Stimulated activated CD8-positive, alpha-beta memory T cell treated with anti-CD3 and anti-CD28 coated beads, Interleukin-2, amount 100 ng/mL, for 1 hour (primary cell): Measurements from ENCODE around the gene PRRT3.
"Not testable (repeated sequence)": the region's sequence is repeated elsewhere in the genome, so short reads cannot be mapped to it uniquely, and the experiment has no call there.

Source experiments
- DNase-seq, 2 donors: peaks; one replicate each; pipeline ENCODE4 v3.0.0-alpha.2; 2020; ENCODE audit warnings: low read depth in 2 of 2

The PRRT3 gene

GRCh38 chr3:9918261-9919038, 33.8 kb downstream of the PRRT3 start:
- DNase-seq, result no peak

DNA sequence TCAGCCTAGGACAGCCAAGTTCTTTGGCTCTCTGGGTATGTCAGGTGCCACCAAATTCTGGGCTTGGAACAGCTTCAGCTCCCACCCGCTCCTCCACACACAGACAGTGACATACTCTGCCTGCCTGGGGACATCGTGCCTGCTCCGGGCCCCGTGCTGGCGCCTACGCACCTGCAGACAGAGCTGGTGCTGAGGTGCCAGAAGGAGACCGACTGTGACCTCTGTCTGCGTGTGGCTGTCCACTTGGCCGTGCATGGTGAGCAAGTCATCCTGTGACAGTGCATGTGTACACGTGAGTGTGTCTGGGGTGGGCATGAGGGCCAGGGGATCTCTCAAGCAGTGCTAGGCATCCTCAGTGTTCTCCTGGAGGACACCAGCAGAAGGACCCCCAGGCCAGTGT, 34.4 kb downstream of the PRRT3 start:
- no peak for DNase-seq

- no peak for DNase-seq
Observed at GRCh38 chr3:9916734-9917680, 35.2 kb downstream of the PRRT3 start, which contains the start of gene IL17RC. IL17RC (plus strand) TSS chr3:9917098; CDS start chr3:9917316, 218 bp downstream.

- no peak for DNase-seq
Observed at GRCh38 chr3:9916346-9916733, 35.9 kb downstream of the PRRT3 start.

GRCh38 chr3:9915254-9916141, 36.7 kb downstream of the PRRT3 start:
- no peak for DNase-seq

- DNase-seq, result no peak
Observed at GRCh38 chr3:9914559-9915253, 37.5 kb downstream of the PRRT3 start.

DNA sequence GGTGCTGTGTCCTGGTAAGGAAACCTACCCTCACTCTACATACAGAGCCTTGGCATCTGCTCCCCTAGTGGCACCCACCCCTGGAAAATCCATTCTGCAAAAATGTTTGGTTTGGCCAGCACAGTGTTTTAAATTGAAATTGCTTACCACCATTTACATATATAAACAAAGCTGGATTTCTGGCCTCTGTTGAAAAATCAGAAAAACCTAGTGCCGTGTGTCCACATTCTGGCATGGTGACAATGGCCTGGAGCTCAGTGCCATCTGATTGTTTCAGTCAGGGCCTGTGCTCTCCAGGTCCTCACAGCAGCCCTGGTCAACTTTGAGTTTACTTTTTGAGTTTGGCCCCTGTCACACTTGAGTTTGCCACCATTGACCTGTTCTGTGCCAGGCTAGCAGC, 38.2 kb downstream of the PRRT3 start:
- DNase-seq, result no peak

DNA sequence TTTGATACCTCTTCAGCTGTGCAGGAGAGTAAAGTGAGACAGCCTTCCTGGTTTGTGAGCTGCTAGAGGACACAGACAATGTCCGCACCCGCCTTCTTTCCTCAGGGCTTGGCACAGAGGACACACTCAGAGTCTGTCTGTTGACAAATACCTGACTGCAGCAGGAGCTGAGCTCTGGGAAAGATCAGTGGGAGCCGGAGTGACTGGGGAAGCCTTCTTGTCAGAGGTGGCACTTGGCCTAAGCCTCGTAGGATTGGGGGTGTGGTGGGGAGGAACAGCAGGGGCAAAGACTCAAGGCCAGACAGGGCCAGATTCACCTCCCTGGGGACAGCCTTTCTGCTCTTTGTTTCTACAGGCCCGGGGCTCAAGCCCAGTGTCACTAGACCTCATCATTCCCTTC, 38.6 kb downstream of the PRRT3 start:
- DNase-seq, result no peak

DNA sequence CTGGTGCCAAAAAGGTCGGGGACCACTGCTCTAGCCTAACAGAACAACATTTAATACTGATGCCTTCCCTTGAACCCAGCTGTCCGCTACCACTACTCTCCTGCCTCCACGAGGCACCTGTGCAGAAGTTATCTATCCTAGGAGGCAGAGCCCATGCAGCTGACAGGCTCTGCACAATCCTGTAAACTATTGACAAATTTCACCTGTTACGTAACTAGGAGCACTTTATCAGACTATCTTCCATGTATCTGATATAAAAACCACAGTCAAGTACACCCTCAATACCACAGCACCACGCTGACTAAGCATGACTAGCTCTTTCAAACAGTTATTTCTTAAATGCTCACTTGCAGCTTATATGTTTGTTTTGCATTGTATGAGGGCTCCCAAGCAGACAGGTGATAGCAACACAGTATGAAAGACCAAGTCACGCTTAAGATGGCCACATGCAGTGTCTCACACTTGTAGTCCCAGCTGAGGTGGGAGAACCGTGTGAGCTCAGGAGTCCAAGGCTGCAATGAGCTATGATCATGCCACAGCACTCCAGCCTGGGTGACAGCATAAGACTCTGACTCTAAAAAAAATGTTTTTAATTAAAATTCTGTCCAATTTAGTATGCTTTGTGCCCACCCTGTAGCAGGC, 39.8 kb downstream of the PRRT3 start:
- no peak for DNase-seq

- DNase-seq, result no peak
Observed at GRCh38 chr3:9911863-9912262, 40.3 kb downstream of the PRRT3 start.

- no peak for DNase-seq
Observed at GRCh38 chr3:9909221-9910013, 42.8 kb downstream of the PRRT3 start.

GRCh38 chr3:9908286-9908685, 43.9 kb downstream of the PRRT3 start:
- DNase-seq, result no peak

DNA sequence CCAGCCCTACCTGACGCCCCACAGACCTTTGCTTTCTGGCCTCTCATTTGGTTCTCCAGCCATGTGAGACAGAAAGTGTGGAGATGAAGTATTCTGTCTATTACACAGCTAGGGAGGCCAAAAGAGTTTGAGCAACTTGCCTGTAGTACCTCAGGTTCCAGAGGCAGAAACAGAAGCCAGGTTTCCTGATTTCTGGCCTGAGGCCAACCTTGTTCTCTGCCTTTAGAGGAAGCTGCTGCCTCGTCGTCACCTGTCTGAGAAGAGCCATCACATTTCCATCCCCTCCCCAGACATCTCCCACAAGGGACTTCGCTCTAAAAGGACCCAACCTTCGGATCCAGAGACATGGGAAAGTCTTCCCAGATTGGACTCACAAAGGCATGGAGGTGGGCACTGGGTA, 45.7 kb downstream of the PRRT3 start:
- DNase-seq, result no peak

- no peak for DNase-seq
Observed at GRCh38 chr3:9903904-9904303, 48.3 kb downstream of the PRRT3 start.

- no peak for DNase-seq
Observed at GRCh38 chr3:9903238-9903624, 49.0 kb downstream of the PRRT3 start.

DNA sequence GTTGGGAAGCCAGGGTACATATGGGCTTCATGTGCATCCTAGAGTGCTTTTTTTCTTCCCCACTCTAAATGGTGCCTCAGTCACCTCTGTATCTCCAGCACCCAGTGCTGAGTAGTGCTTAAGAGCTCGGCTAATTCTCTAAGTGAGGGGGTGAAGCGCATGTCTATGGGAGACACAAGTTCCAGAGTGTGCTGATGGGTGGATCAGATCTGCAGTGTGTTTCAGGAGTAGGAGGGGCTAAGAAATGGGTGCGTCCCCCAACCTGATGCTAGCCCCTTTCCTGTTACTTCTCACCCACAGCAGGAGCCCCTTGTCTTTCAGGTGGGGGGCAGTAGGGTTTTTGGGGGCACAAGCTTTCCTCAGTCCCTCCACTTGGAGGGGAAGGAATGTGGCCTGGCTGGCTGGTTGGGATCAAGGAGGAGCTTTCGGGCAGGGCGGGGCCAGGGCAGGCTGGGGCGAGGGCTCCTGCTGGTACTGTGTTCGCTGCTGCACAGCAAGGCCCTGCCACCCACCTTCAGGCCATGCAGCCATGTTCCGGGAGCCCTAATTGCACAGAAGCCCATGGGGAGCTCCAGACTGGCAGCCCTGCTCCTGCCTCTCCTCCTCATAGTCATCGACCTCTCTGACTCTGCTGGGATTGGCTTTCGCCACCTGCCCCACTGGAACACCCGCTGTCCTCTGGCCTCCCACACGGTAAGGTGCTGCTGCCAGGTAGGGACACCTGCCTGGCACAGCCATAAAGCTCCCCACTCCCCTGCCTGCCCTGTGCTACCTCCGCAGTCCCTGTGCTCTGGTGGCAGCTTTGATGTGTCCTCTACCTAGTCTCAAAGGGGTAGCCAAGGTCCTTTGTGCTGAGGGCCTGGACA, 49.6 kb downstream of the PRRT3 start, which contains the start of gene IL17RE:
TSS of gene IL17RE (plus strand) at position 477 of the 866 bp plus-strand sequence. CDS start at position 562, 85 bp downstream.
- no peak for DNase-seq

- no peak for DNase-seq
Observed at GRCh38 chr3:9901967-9902366, 50.2 kb downstream of the PRRT3 start.

DNA sequence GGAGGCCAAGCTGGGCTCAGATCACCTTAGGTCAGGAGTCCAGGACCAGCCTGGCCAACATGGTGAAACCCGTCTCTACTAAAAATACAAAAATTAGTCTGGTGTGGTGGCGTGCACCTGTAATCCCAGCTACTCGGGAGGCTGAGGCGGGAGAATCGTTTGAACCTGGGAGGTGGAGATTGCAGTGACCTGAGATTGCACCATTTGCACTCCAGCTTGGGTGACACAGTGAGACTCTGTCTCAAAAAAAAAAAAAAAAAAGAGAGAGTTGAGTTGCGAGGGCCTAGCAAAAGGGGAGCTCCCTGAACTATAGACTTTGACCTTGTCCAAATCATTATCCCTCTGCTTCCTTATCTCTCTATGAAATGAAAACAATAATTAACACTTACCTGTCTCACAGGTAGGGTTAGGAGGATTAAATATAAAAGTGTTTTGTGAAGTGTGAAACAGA, 51.2 kb downstream of the PRRT3 start:
- not testable (repeated sequence) for DNase-seq
